ENCODE results near the gene SSTR3. TPM values are rescaled to one million over a fixed set of nuclear protein-coding genes. Genes with fewer than 3 reads are reported as not detected.
"Not testable (repeated sequence)": the region's sequence is repeated elsewhere in the genome, so short reads cannot be mapped to it uniquely, and the experiment has no call there.

The SSTR3 gene
- total RNA-seq, 2 experiments from 2014 or later: 0.25 to 0.30 TPM

DNA sequence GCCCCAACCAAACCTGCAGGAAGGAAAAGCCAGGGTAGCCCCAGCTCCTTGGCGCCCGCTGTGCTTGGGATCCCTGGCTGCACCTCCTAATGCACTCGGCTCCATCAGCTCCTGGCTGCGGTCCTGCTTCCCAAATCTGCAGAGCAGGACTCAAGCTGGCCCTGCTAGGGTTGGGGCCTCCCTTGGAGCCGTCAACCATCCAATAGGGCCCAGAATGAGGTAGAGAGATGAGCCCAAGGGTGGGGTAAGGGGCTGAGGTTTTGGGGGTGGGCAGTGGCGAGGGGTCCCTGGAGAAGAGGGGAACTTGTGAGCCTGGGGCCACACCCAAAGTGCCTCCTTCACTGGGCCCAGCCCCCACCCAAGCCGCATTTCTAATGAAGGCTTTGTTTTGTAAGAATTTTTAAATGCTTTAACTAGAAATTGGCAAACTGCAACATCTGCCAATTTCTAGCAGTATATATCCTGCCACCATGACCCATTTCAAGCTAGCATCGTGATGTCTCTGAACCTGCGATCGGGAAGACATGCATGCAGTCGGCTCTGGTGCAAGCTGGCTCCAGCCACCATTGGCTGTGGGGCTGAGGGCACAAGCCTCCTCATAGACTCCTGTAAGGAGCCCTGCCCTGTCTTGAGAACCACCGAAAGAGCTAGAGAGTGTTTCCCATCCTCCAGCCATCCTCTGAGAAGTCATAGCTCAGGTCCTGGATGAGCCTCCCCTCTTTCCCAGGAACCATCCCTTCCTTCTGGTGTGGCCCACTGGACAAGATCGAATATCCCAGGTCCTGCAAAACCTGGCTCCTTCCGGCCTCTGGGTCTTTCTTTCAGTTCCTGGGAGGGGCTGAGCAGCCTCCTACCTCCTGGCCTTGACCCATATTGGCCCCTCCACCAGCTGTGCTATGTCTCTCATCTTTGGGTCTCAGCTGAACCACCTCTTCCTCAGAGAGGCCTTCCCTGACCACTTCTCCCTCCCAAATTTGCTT, 39.7 kb downstream of the SSTR3 start:
- Histone ChIP-seq H3K4me2 (ENCODE audit: low read length) (no peak overlapping the region), H3K4me1 (ENCODE audit: insufficient read depth, low read length, poor library complexity, severe bottlenecking) (no peaks in the 10 kb centered on the region), H3K79me2 (ENCODE audit: insufficient read depth, low read depth, low read length) (no peaks in the 10 kb centered on the region), H3K27ac (ENCODE audit: low read depth, low read length, poor library complexity, severe bottlenecking) (no peak overlapping the region), H3K4me3 (ENCODE audit: low read depth, low read length, poor library complexity, severe bottlenecking) (no peak overlapping the region), H3K9me2 (ENCODE audit: insufficient read depth, low read length) (no peaks in the 10 kb centered on the region), H2AFZ (ENCODE audit: low read length) (no peak overlapping the region), H3K36me3 (ENCODE audit: insufficient read depth, low read length) (no peaks in the 10 kb centered on the region), H3K9me3 (ENCODE audit: low read length) (no peaks in the 10 kb centered on the region), H4K20me1 (ENCODE audit: insufficient read depth, low read length) (no peaks in the 10 kb centered on the region)
- no TSS peak for BruUV-seq (replicated peaks)
- ChIA-PET CTCF (ENCODE audit: unreplicated experiment) (no interaction called here), POLR2A (no interaction called here)
- TF ChIP-seq, protein P1, sequence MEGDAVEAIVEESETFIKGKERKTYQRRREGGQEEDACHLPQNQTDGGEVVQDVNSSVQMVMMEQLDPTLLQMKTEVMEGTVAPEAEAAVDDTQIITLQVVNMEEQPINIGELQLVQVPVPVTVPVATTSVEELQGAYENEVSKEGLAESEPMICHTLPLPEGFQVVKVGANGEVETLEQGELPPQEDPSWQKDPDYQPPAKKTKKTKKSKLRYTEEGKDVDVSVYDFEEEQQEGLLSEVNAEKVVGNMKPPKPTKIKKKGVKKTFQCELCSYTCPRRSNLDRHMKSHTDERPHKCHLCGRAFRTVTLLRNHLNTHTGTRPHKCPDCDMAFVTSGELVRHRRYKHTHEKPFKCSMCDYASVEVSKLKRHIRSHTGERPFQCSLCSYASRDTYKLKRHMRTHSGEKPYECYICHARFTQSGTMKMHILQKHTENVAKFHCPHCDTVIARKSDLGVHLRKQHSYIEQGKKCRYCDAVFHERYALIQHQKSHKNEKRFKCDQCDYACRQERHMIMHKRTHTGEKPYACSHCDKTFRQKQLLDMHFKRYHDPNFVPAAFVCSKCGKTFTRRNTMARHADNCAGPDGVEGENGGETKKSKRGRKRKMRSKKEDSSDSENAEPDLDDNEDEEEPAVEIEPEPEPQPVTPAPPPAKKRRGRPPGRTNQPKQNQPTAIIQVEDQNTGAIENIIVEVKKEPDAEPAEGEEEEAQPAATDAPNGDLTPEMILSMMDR (conservative IDR thresholded peaks at IDR 0.05; ENCODE audit: low read length): no peak
- no peak for TF ChIP-seq EZH2phosphoT487 (IDR thresholded peaks at IDR 0.05; ENCODE audit: borderline replicate concordance, low read depth, low read length)
- intact Hi-C loops (cut with micrococcal nuclease; ENCODE audit: unreplicated experiment): no loop called here
- no peak for DNase-seq (ENCODE audit: low spot score)

DNA sequence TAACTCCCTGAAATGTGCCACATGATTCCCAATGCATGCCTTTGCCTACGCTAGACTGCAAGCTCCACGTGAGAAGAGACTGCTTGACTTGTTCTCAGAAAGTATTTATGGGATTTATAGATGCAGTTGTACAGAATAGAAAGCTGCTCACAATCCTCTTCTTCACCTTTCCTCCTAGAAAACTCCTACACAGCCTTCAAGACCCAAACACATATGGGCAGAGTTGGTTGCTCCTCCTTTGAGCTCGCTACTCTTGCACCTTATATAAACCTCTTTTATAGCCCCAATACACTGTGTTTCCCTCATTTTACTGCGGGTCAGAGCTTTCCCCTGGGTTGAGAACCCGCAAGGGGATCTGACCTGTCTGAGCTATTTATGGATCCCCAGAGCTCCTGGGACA, 40.6 kb downstream of the SSTR3 start:
- Histone ChIP-seq H3K9me3 (ENCODE audit: low read length) (no peaks in the 10 kb centered on the region), H3K79me2 (ENCODE audit: insufficient read depth, low read depth, low read length) (no peaks in the 10 kb centered on the region), H3K27ac (ENCODE audit: low read depth, low read length, poor library complexity, severe bottlenecking) (no peak overlapping the region), H2AFZ (ENCODE audit: low read length) (no peak overlapping the region), H3K36me3 (ENCODE audit: insufficient read depth, low read length) (no peaks in the 10 kb centered on the region), H3K4me3 (ENCODE audit: low read depth, low read length, poor library complexity, severe bottlenecking) (no peak overlapping the region), H3K4me2 (ENCODE audit: low read length) (no peak overlapping the region), H3K4me1 (ENCODE audit: insufficient read depth, low read length, poor library complexity, severe bottlenecking) (no peaks in the 10 kb centered on the region), H3K9me2 (ENCODE audit: insufficient read depth, low read length) (no peaks in the 10 kb centered on the region), H4K20me1 (ENCODE audit: insufficient read depth, low read length) (no peaks in the 10 kb centered on the region)
- DNase-seq (ENCODE audit: low spot score): no peak
- no TSS peak for BruUV-seq (replicated peaks)
- ChIA-PET CTCF (ENCODE audit: unreplicated experiment) (no interaction called here), POLR2A (no interaction called here)
- TF ChIP-seq, protein P1 (conservative IDR thresholded peaks at IDR 0.05; ENCODE audit: low read length): no peak
- intact Hi-C loops (cut with micrococcal nuclease; ENCODE audit: unreplicated experiment): no loop called here

DNA sequence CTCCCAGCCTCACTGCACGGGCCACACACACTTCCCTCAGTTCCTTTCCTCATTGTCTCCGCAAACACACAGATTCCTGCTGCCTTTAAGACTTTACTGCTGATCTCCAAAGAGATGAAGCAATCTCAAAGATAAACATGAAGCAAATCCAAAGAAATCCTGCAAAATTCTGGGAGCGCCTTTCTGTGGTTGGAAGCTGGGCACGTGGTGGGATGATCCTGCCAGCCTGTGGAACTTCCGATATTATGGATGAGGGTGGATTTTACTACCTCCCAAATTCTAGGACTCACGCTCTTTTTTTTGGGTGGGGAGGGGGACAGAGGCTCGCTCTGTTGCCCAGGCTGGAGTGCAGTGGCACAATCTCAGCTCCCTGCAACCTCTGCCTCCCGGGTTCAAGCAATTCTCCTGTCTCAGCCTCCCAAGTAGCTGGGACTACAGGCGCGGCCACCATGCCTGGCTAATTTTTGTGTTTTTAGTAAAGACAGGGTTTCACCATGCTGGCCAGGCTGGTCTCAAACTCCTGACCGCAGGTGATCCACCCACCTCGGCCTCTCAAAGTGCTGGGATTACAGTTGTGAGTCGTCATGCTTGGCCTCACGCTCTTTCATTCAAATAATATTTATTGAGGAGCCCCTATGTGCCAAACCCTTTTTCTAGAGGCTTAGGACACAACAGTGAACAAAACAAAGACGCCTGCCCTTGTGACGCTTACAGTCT, 41.4 kb downstream of the SSTR3 start:
- H3K9me3 ChIP-seq (ENCODE audit: low read length); intact Hi-C loops (cut with micrococcal nuclease; ENCODE audit: unreplicated experiment); POLR2A ChIA-PET; DNase-seq (ENCODE audit: low spot score); H3K9me2 ChIP-seq (ENCODE audit: insufficient read depth, low read length); H3K27ac ChIP-seq (ENCODE audit: low read depth, low read length, poor library complexity, severe bottlenecking); H3K36me3 ChIP-seq (ENCODE audit: insufficient read depth, low read length); H4K20me1 ChIP-seq (ENCODE audit: insufficient read depth, low read length); CTCF ChIA-PET (ENCODE audit: unreplicated experiment); H3K4me3 ChIP-seq (ENCODE audit: low read depth, low read length, poor library complexity, severe bottlenecking); H3K79me2 ChIP-seq (ENCODE audit: insufficient read depth, low read depth, low read length); BruUV-seq (replicated peaks); H3K4me2 ChIP-seq (ENCODE audit: low read length); H2AFZ ChIP-seq (ENCODE audit: low read length); H3K4me1 ChIP-seq (ENCODE audit: insufficient read depth, low read length, poor library complexity, severe bottlenecking): not testable (repeated sequence)

All from OCI-LY7 (cell line).